Erythroblast (primary cell): ENCODE data around the gene ZNF91.
"Not testable (repeated sequence)": the region's sequence is repeated elsewhere in the genome, so short reads cannot be mapped to it uniquely, and the experiment has no call there.

Experiments used
- DNase-seq, 2 experiments: peaks; one replicate each; lab custom pipeline; 2025; lab: John Stamatoyannopoulos, UW
- GATA1 ChIP-seq: IDR thresholded peaks from 2 replicates; pipeline ENCODE4 v1.6.1; 2011; ENCODE audit warnings: low read depth, mild to moderate bottlenecking, control low read depth, low read length, moderate library complexity
- POLR2A ChIP-seq: IDR thresholded peaks from 2 replicates; pipeline ENCODE4 v1.6.1; 2011; ENCODE audit warnings: mild to moderate bottlenecking, low read length

Gene ZNF91

DNA sequence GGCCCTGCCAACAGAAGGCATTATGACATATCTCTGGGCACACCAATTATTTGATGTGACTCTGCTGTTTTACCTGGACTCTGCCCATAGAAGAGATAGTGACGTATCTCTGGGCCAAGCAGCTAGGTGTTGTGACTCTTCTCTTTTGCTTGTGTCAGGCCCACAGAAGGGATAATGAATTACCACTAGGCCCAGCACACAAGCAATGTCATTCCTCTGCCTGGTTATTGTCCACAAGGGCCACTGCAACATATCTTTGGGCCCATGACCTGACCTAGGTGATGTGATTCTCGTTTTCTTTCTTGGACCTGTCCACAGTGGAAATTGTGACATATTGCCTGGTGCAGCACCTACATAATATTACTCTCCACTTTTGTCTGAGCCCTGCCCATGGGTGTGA is 80.0 kb downstream of the ZNF91 start:
- DNase-seq = no peak
- TF ChIP-seq GATA1 = no peak

DNA sequence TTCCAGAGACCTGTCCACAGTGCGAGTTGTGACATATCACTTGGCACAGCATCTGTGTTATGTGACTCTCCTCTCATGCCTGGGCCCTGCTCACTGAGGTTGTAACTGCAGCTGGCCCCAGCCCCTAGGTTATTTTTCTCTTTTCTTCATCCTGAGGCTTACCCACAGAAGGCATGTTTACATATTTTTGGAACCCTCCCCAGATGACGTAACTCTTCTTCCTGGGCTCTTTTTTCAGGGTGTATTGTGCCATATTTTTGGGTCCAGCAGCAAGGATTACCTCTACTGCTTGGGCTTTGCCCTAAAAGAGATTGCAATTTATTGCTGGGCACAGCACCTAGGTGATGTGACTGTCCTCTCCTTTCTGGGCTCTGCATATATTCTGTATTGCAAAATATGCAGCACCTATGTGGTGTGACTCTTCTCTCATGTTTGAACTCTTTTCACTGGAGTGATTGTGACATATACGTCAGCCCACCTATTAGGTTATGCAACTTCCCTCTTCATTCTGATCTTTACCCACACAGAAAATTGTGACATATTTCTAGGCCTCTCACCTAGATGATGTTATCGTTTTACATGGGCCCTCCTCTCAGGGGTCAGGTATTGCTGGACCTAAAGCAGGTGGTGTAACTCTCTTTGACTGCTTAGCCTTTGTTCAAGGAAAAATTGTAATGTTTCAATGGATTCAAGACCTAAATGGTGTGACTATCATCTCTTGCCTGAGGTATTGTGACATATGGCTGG is 80.6 kb downstream of the ZNF91 start:
- no peak for TF ChIP-seq POLR2A
- DNase-seq = no peak

DNA sequence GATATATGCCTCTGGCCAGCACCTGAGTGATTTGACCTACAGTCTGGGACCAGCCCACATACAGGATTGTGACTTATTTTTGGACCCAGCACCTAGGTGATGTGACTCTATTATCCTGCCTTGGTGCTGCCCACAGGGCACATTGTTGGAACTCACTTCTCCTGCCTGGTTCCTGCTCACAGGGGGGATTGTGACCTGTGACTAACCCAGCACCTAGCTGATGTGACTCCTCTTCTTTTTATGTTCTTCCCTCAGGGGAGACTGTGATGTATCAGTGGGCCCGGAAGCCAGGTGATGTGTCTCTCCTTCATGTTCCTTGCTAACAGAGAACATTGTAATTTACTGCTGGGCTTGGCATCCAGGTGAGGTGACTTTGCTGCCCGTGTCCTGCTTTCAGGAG is 82.1 kb downstream of the ZNF91 start:
- TF ChIP-seq GATA1 (no peak), POLR2A (no peak)
- no peak for DNase-seq

DNA sequence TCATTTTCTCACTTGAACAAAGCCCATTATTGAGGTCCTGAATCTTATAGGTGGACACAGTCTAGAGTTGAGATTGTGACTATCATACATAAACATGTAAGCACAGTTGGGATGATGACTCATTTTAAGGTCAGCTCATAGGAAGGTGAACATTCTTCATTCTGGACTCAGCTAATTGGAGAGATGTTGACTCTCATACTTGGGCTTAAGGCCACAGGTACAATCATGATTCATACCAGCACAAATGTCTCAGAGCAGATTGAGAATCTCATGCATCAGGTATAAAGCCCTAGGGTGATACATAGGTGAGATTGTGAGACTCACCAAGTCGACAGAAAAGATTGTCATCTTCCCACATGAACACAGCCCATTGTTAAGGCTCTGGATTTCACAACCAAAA is 82.8 kb downstream of the ZNF91 start:
- no peak for TF ChIP-seq POLR2A
- no peak for TF ChIP-seq GATA1
- no peak for DNase-seq

DNA sequence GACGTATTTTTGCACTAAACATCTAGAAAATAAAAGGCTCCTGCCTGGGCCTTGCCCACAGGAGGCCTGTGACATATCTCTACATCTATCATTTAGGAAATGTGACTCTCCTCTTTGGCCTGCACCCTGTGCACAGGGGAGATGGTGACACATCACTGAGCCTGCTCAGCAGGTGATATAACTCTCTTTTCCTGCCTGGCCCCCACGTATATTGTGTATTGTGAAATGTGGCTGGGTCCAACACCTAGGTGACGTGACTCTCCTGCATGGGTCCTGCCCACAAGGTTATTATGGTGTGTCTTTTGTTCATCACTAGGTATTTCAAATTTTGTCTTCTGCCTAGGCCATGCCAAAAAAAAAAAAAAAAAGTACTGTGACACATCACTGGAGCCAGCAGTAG is 83.7 kb downstream of the ZNF91 start:
- no peak for DNase-seq
- TF ChIP-seq GATA1 = no peak
- no peak for TF ChIP-seq POLR2A

DNA sequence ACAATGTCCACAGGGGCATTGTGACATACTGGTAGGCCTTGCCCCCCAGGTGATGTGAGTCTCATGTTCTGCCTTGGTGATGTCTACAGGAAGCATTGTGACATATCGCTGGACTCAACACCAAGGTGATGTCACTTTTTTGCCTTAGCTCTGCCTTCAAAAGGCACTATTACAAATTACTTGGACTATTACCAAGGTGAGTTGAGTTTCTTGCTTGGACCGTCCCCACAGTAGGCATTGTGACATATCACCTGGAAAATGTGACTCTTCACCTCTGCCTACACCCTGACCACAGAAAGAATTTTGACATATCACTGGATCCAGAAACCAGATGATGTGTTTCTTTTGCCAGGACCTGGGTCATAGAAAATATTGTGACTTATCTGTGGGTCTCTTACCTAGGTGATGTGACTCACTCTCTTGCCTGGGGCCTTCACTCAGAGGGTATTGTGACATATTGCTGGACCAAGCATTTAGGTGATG is 84.5 kb downstream of the ZNF91 start:
- no peak for DNase-seq
- no peak for TF ChIP-seq GATA1
- no peak for TF ChIP-seq POLR2A

DNA sequence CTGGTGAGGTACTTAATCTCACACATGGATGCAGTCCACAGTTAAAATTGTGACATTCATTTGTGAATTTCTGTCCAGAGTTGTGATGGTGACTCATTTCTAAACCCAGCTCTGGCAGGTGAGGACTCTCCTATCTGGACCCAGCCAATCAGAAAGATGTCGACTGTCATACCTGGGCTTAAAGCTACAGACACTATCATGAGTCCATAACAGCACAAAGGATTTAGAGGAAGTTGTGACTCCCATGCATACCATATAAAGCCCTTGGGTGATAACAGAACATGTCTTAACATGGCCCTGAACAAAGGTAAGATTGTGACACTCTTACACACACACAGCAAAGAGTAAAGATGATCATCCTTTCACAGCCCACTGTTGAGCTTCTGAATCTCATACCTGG is 85.3 kb downstream of the ZNF91 start:
- TF ChIP-seq POLR2A (no peak), GATA1 (no peak)
- DNase-seq = no peak

DNA sequence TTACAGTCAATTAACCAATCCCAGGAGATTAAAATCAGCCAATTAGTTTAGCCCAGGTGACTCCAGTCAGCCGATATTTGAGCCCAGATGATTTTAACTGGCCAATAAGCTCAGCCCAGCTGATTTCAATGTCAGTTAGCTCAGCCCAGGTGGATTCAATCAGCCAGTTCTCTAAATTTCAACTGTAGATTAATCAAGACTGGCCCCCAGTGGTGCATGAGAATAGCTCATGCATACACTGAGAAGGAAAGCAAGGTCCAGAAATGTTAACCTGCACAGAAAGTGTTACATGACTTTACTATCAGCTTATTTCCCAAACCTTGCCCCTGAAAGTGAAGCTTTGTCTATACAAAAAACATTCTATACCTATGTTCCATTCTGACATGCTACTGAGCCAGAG is 89.7 kb downstream of the ZNF91 start:
- TF ChIP-seq GATA1 (no peak), POLR2A (no peak)
- DNase-seq = no peak

DNA sequence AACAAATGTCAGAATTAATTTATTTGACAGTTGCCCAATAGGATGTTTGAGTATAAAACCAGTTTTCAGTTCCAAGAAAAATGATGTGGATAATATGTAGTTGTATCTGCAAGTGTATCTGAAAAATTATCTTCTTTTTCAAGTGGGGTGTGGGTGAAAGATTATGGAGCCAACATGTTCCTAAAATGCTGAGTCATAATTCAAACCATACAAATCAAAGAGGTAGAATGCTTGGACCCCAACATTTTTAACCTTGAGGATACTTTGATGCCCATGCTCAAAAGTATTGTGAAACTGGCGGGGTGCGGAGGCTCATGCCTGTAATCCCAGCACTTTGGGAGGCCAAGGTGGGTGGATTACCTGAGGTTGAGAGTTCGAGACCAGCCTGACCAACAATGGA is 91.0 kb downstream of the ZNF91 start:
- no peak for DNase-seq
- TF ChIP-seq POLR2A (no peak), GATA1 (no peak)

DNA sequence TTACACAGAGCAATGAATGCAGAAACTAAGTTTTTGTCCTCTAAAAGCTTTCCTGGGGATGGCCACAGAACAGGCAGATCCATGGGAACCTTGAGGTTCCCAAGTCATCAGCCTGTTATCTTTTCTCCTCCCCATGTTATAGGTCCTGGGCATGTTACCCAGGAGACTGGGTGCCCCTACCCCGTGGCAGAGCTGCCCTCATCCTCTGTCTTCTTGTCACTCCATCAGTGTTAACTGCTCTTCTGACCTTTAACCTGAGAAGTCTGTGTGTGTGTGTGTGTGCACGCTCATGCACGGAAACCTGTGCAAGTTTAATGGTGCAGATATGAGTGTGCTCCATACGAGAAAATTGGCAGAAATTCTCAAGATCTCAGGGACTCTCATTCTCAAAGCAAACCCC is 101.1 kb downstream of the ZNF91 start:
- DNase-seq = no peak
- TF ChIP-seq GATA1 = no peak
- no peak for TF ChIP-seq POLR2A

DNA sequence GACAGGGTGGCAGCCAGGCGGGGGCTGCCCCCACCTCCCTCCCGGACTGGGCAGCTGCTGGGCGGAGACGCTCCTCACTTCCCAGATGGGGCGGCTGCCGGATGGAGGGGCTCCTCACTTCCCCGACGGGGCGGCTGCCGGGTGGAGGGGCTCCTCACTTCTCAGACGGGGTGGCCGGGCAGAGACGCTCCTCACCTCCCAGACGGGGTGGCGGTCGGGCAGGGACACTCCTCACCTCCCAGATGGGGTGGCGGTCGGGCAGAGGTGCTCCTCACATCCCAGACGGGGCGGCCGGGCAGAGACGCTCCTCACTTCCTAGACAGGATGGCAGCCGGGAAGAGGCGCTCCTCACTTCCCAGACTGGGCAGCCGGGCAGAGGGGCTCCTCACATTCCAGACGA is 105.3 kb downstream of the ZNF91 start:
- not testable (repeated sequence) for DNase-seq
